Mesendoderm (in vitro differentiated cells): ENCODE results near the gene USP11.

Source experiments
- DNase-seq: peaks from one replicate; pipeline ENCODE4 v3.0.0; 2013
- H2AK5ac ChIP-seq: 2 replicates; pipeline ENCODE4 v1.6.1; 2013; ENCODE audit warnings: low read length, inconsistent platforms
- H2BK120ac ChIP-seq: 2 replicates; pipeline ENCODE4 v1.6.1; 2013; ENCODE audit warnings: low read depth, mild to moderate bottlenecking, low read length, moderate library complexity, mixed read lengths
- H2BK15ac ChIP-seq: replicated peaks from 2 replicates; pipeline ENCODE4 v1.6.1; 2013; ENCODE audit warnings: low read depth, mild to moderate bottlenecking, moderate library complexity
- H2BK5ac ChIP-seq: 2 replicates; pipeline ENCODE4 v1.6.1; 2013; ENCODE audit warnings: low read length, inconsistent platforms
- H3K18ac ChIP-seq: 2 replicates; pipeline ENCODE4 v1.6.1; 2013; ENCODE audit warnings: mild to moderate bottlenecking, low read length, mixed read lengths
- H3K23ac ChIP-seq: one replicate; pipeline ENCODE4 v1.6.1; 2013; ENCODE audit warnings: low read length
- H3K27ac ChIP-seq: 2 replicates; pipeline ENCODE4 v1.5.1; 2013; ENCODE audit warnings: low read depth, mild to moderate bottlenecking, inconsistent platforms, low read length, moderate library complexity
- H3K27me3 ChIP-seq: 2 replicates; pipeline ENCODE4 v1.6.1; 2013; ENCODE audit warnings: low read length, control low read depth, mild to moderate bottlenecking, inconsistent platforms; ENCODE audit not compliant: insufficient read depth, poor library complexity
- H3K36me3 ChIP-seq: 2 replicates; pipeline ENCODE4 v1.6.1; 2013; ENCODE audit warnings: low read length, inconsistent platforms; ENCODE audit not compliant: control insufficient read depth, insufficient read depth
- H3K4ac ChIP-seq: one replicate; pipeline ENCODE4 v1.6.1; 2013; ENCODE audit warnings: low read depth, mild to moderate bottlenecking, low read length, moderate library complexity
- H3K4me1 ChIP-seq: 2 replicates; pipeline ENCODE4 v1.6.1; 2013; ENCODE audit warnings: low read depth, low read length, inconsistent platforms; ENCODE audit not compliant: control insufficient read depth
- H3K4me2 ChIP-seq: 2 replicates; pipeline ENCODE4 v1.6.1; 2013; ENCODE audit warnings: low read length
- H3K4me3 ChIP-seq: 2 replicates; pipeline ENCODE4 v1.5.1; 2013; ENCODE audit warnings: mild to moderate bottlenecking, low read length
- H3K56ac ChIP-seq: one replicate; pipeline ENCODE4 v1.6.1; 2013; ENCODE audit warnings: low read length
- H3K79me1 ChIP-seq: 2 replicates; pipeline ENCODE4 v1.6.1; 2013; ENCODE audit warnings: low read length, inconsistent platforms
- H3K79me2 ChIP-seq: 2 replicates; pipeline ENCODE4 v1.6.1; 2013; ENCODE audit warnings: mild to moderate bottlenecking, low read length; ENCODE audit not compliant: control insufficient read depth, insufficient read depth
- H3K9ac ChIP-seq: 2 replicates; pipeline ENCODE4 v1.6.1; 2013; ENCODE audit warnings: low read length, inconsistent platforms
- H4K5ac ChIP-seq: one replicate; pipeline ENCODE4 v1.6.1; 2013; ENCODE audit warnings: low read length
- H4K8ac ChIP-seq: one replicate; pipeline ENCODE4 v1.6.1; 2013; ENCODE audit warnings: low read depth, mild to moderate bottlenecking, control low read depth, low read length, moderate library complexity
- WGBS: extraction: QIAGEN DNeasy Blood & Tissue Kit; methylation state at CpG from one replicate; pipeline ENCODE4 v1.1.7; 2013; ENCODE audit warnings: low lambda C conversion rate, missing lambda C conversion rate; ENCODE audit not compliant: insufficient coverage; ENCODE audit errors: extremely low coverage; 5-methylcytosine and 5-hydroxymethylcytosine counted together

USP11 gene

DNA sequence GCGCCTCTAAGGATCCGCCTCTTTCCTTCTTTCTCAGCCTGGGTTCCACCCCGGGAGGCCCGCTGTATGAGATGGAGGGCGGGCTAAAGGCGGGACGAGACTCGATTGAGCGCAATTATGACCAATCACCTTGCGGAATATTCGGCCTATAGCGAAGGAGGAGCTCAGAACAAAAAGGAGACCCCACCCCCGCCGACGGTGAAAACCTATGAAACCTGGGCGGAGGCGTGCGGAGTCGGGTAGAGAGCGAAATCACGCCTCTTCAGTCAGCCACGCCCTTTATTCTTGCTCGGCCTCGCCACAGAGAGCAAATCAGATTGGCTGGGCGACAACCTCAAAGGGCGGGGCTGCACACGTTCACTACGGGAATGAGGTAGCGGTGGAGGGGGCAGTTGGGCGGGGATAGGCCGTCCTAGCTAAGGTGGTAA lies 14.9 kb upstream of the USP11 start:
- no peak overlapping the region for H3K4ac ChIP-seq
- no peak overlapping the region for H3K23ac ChIP-seq
- peak overlapping the region; percentile 89 for H3K27ac ChIP-seq
- H4K8ac ChIP-seq = no peak overlapping the region
- H3K79me1 ChIP-seq = peaks cover 2% of the 10 kb centered on the region
- no peak overlapping the region for H4K5ac ChIP-seq
- H2BK15ac ChIP-seq = no peak overlapping the region
- no peak overlapping the region for H3K18ac ChIP-seq
- no peak overlapping the region for H2BK120ac ChIP-seq
- peak; percentile 99 for DNase-seq
- no CpG with 5 or more reads among the region's 31 CpGs for WGBS
- H3K56ac ChIP-seq = peak overlapping the region; percentile 92
- H3K36me3 ChIP-seq = peaks cover 5% of the 10 kb centered on the region
- H3K9ac ChIP-seq = peak overlapping the region; percentile 89
- no peak overlapping the region for H2AK5ac ChIP-seq
- peak overlapping the region; percentile 54 for H3K4me2 ChIP-seq
- no peak overlapping the region for H2BK5ac ChIP-seq
- peaks cover 1% of the 10 kb centered on the region for H3K4me1 ChIP-seq
- no peaks in the 10 kb centered on the region for H3K27me3 ChIP-seq
- peaks cover 33% of the 10 kb centered on the region for H3K79me2 ChIP-seq
- H3K4me3 ChIP-seq = peak overlapping the region; percentile 73

DNA sequence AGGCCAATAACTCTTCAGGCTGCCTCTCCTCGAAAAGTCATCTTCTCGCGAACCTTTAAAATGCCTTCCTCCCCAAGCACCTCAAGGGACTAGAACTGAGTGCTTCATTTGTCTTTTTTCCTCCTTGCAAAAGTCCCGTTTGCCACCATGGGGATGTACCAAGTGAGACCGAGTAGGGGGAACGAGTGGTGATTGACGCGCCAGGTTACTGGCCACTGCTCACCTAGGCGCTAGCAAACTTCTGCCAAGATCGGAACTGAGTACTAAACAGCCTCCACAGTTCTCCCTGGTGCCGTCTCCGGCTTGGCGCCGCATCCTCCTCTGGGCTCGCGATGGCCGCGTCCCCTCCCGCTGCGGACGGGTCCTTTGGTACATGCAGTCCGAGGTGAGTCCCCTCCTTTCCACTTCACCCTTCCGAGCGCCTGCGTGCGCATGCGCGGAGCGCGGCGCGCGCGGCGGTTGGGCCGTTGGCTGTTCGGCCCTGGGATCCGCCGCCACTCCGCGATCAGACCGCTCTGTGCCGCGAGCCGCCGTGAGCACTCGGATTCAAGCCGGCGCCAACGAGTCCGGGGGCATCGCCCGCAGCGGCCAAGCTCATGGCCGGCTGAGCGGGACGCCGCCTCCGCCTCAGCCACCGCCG lies 14.4 kb upstream of the USP11 start, which contains the start of gene CDK16:
Gene CDK16, plus strand, starts transcription at position 402 of the 640 bp plus-strand sequence. CDS start 4,877 bp downstream, outside the sequence.
- no peak within 1 kb of the TSS for H4K8ac ChIP-seq
- WGBS = no CpG with 5 or more reads among the region's 61 CpGs
- peak; percentile 82 for DNase-seq

DNA sequence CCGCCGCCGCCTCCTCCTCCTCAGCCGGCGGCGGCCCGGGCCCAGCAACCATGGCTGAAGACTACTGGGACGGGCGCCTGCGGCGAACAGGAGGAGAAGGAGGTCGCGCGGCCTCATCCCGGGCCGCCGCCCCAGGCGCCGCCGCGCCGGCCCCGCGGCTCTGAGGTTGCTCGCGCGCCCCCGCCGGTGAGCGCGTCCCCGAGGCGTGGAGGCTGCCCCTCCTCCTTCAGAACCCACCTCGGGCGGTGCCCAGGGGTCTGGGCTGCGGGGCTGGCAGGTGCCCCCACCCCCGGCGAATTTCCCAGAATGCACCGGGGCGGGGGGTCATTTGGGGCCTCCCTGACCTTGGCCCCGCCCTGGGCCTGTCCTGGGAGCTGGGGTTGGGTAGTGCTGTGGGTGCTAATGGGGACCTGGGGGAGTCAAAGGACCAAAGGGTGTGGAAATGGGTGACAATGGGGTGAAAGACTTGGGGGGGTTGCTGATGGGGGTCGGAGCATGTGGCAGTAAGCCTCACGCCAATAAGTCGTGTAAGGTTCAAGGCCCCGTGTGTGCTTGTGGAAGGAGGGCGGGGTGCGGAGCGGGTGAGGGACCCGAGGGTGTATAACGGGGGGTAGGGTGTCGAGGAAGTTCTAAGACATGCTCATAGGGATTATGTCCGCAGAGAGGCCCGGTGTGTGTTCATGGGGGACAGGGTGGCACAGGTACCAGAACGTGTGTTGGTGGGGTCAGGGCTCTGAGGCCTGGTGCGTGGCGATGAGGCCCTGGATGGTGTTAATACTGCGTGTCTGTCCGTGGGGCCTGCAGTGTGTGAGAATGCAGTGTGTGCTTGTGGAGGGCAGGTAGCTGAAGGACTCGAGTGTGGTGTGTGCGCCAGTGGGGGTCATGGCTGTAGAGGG lies 13.6 kb upstream of the USP11 start:
- Histone ChIP-seq H2BK5ac (peak overlapping the region; percentile 55), H3K27ac (peak overlapping the region; percentile 89), H3K4ac (peak overlapping the region; percentile 93), H4K5ac (no peak overlapping the region), H3K36me3 (peaks cover 3% of the 10 kb centered on the region), H3K18ac (peak overlapping the region; percentile 95), H3K4me1 (peaks cover 1% of the 10 kb centered on the region), H2AK5ac (no peak overlapping the region), H2BK120ac (no peak overlapping the region), H3K4me2 (peak overlapping the region; percentile 81), H3K9ac (peak overlapping the region; percentile 91), H3K79me2 (peaks cover 33% of the 10 kb centered on the region), H2BK15ac (no peak overlapping the region), H3K23ac (no peak overlapping the region), H3K27me3 (no peaks in the 10 kb centered on the region), H3K4me3 (peak overlapping the region; percentile 68), H3K56ac (peak overlapping the region; percentile 92), H4K8ac (no peak overlapping the region), H3K79me1 (peaks cover 2% of the 10 kb centered on the region)
- no CpG with 5 or more reads among the region's 60 CpGs for WGBS
- DNase-seq = peak; percentile 34

More for the DNA sequence above, 14.4 kb upstream of the USP11 start, which contains the start of gene CDK16:
- Histone ChIP-seq H3K23ac (no peak within 1 kb of the TSS), H3K18ac (peak within 1 kb of the TSS; percentile 95), H3K79me1 (peaks cover 2% of the 10 kb centered on the region), H2AK5ac (no peak within 1 kb of the TSS), H3K4ac (peak within 1 kb of the TSS; percentile 93), H4K5ac (no peak within 1 kb of the TSS), H3K4me2 (peak within 1 kb of the TSS; percentile 81), H3K4me1 (peaks cover 1% of the 10 kb centered on the region), H3K36me3 (peaks cover 3% of the 10 kb centered on the region), H3K9ac (peak within 1 kb of the TSS; percentile 91), H3K4me3 (peak within 1 kb of the TSS; percentile 73), H2BK120ac (no peak within 1 kb of the TSS), H3K56ac (peak within 1 kb of the TSS; percentile 92), H3K27me3 (no peaks in the 10 kb centered on the region), H2BK5ac (peak within 1 kb of the TSS; percentile 55), H2BK15ac (no peak within 1 kb of the TSS), H3K79me2 (peaks cover 33% of the 10 kb centered on the region), H3K27ac (peak within 1 kb of the TSS; percentile 89)

DNA sequence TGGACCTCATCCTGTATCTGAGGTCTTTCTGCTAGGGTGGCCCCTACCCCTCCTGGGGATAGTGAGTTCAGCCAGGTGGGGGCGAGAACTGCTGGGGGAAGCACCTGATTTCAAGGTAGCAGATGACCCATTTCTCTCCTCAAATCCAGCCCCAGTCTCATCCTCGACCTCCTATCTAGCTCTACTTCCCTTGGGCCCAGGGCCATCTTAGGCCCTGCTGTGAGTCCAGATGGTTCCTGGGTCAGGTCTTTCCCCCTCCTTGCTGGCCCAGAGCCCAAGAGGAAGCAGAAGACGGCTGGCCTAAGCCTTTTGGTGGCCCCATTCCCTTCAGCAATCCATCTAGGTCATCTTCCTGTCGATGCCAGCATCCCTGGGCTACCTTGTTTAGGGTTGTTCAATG lies 11.1 kb upstream of the USP11 start:
- Histone ChIP-seq H4K8ac (no peak overlapping the region), H3K23ac (no peak overlapping the region), H2BK120ac (no peak overlapping the region), H3K56ac (no peak overlapping the region), H3K9ac (no peak overlapping the region), H3K27ac (no peak overlapping the region), H3K79me2 (peaks cover 33% of the 10 kb centered on the region), H3K36me3 (no peaks in the 10 kb centered on the region), H3K4me3 (no peak overlapping the region), H3K4me1 (peaks cover 1% of the 10 kb centered on the region), H3K4me2 (no peak overlapping the region), H3K4ac (no peak overlapping the region), H3K27me3 (no peaks in the 10 kb centered on the region), H4K5ac (no peak overlapping the region), H3K79me1 (peaks cover 2% of the 10 kb centered on the region), H2AK5ac (no peak overlapping the region), H2BK5ac (no peak overlapping the region), H3K18ac (no peak overlapping the region), H2BK15ac (no peak overlapping the region)
- DNase-seq = no peak
- no CpG with 5 or more reads among the region's 4 CpGs for WGBS

DNA sequence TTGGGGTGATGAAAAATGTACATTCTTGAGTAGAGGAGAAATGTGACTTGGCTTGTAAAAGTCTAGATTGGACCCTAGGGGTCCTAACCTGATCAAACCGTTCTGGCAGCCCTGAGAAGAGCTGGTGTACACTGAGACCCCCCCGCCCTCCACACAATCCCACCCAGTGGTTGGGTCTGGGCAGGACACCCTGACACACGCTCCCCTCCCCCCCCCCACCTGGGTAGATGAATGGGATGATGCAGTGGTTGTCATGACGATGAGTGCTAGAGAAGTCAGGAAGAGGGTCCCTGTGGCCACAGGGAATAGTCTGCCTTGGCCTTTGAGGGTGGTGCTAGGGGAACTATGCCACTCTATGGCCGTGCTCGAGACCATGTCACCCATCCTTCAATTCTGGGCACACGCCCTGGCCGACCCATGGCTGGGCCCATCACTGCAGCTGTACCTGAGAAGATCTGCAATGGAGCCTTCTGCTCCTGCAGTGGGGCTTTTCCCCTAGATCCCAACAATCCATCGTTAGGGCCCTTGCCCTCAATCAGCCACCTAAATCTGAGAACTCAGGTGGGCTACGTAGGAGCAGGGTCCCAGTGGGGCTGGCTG lies 10.0 kb upstream of the USP11 start:
- WGBS = no CpG with 5 or more reads among the region's 10 CpGs
- Histone ChIP-seq H3K79me2 (peaks cover 33% of the 10 kb centered on the region), H3K23ac (no peak overlapping the region), H3K4me2 (no peak overlapping the region), H3K4ac (no peak overlapping the region), H3K27me3 (no peaks in the 10 kb centered on the region), H2AK5ac (no peak overlapping the region), H2BK5ac (no peak overlapping the region), H2BK120ac (no peak overlapping the region), H2BK15ac (no peak overlapping the region), H4K5ac (no peak overlapping the region), H3K56ac (no peak overlapping the region), H3K18ac (no peak overlapping the region), H3K9ac (no peak overlapping the region), H3K4me3 (no peak overlapping the region), H3K4me1 (peaks cover 1% of the 10 kb centered on the region), H4K8ac (no peak overlapping the region), H3K79me1 (peaks cover 2% of the 10 kb centered on the region), H3K36me3 (no peaks in the 10 kb centered on the region), H3K27ac (no peak overlapping the region)
- peak; percentile 63 for DNase-seq
